NCI-H2227 treated with DMSO at 0.1 percent for 48 hours (cell line): ENCODE data around the gene PRDM16.

ENCODE experiments used
- DNase-seq: peaks from one replicate; lab custom pipeline; 2025; lab: John Stamatoyannopoulos, UW

Gene PRDM16

GRCh38 chr1:3304246-3304645, 235.2 kb downstream of the PRDM16 start:
- no peak for DNase-seq

GRCh38 chr1:3304692-3305091, 235.7 kb downstream of the PRDM16 start:
- no peak for DNase-seq

- DNase-seq: no peak
Observed at GRCh38 chr1:3305156-3305555, 236.2 kb downstream of the PRDM16 start.

GRCh38 chr1:3306583-3307291, 237.7 kb downstream of the PRDM16 start:
- DNase-seq: no peak

- DNase-seq: no peak
Observed at GRCh38 chr1:3307359-3307758, 238.4 kb downstream of the PRDM16 start.

- no peak for DNase-seq
Observed at GRCh38 chr1:3308053-3308452, 239.1 kb downstream of the PRDM16 start.

- DNase-seq: no peak
Observed at GRCh38 chr1:3310718-3311400, 241.9 kb downstream of the PRDM16 start.

- no peak for DNase-seq
Observed at GRCh38 chr1:3311711-3312110, 242.7 kb downstream of the PRDM16 start.

- DNase-seq: no peak
Observed at GRCh38 chr1:3312310-3312897, 243.4 kb downstream of the PRDM16 start.

- no peak for DNase-seq
Observed at GRCh38 chr1:3312898-3313575, 244.0 kb downstream of the PRDM16 start.

- no peak for DNase-seq
Observed at GRCh38 chr1:3313576-3313950, 244.6 kb downstream of the PRDM16 start.

GRCh38 chr1:3314491-3315381, 245.7 kb downstream of the PRDM16 start:
- no peak for DNase-seq

GRCh38 chr1:3315399-3316339, 246.7 kb downstream of the PRDM16 start:
- no peak for DNase-seq

- DNase-seq: no peak
Observed at GRCh38 chr1:3316340-3316943, 247.4 kb downstream of the PRDM16 start.

- no peak for DNase-seq
Observed at GRCh38 chr1:3317456-3317855, 248.5 kb downstream of the PRDM16 start.

GRCh38 chr1:3318329-3318728, 249.3 kb downstream of the PRDM16 start:
- DNase-seq: no peak

- peak; percentile 23 for DNase-seq
Observed at GRCh38 chr1:3319874-3320245, 250.9 kb downstream of the PRDM16 start.

GRCh38 chr1:3320246-3321152, 251.5 kb downstream of the PRDM16 start:
- no peak for DNase-seq
